DOHH2 (cell line): Measurements from ENCODE around the gene ADAM8.

Experiments
- H3F3A ChIP-seq: fragments of 200-600 bp; sonication (generic), shearing (Covaris generic); 2 replicates; pipeline ENCODE4 v1.6.0; 2016; ENCODE audit warnings: antibody characterized with exemption, mild to moderate bottlenecking; ENCODE audit not compliant: control insufficient read depth, insufficient read depth
- H3K27ac ChIP-seq: fragments of 200-600 bp; sonication (generic); 2 replicates; pipeline ENCODE4 v1.5.1; 2014; ENCODE audit warnings: low read depth, mild to moderate bottlenecking, low read length, moderate library complexity
- H3K27me3 ChIP-seq: fragments of 200-600 bp; sonication (generic); 2 replicates; pipeline ENCODE4 v1.6.1; 2014; ENCODE audit warnings: mild to moderate bottlenecking, low read length, mixed read lengths; ENCODE audit not compliant: control insufficient read depth
- H3K36me3 ChIP-seq: fragments of 200-600 bp; sonication (generic); 2 replicates; pipeline ENCODE4 v1.6.1; 2014; ENCODE audit warnings: mild to moderate bottlenecking, low read length, moderate library complexity, mixed read lengths; ENCODE audit not compliant: control insufficient read depth
- H3K4me1 ChIP-seq: fragments of 200-600 bp; sonication (generic); 2 replicates; pipeline ENCODE4 v1.6.1; 2014; ENCODE audit warnings: mild to moderate bottlenecking, low read length, mixed read lengths; ENCODE audit not compliant: control insufficient read depth
- H3K4me2 ChIP-seq: fragments of 200-600 bp; sonication (generic); 2 replicates; pipeline ENCODE4 v1.6.0; 2014; ENCODE audit warnings: mild to moderate bottlenecking, low read length, moderate library complexity
- H3K4me3 ChIP-seq: fragments of 200-600 bp; sonication (generic); 2 replicates; pipeline ENCODE4 v1.5.1; 2014; ENCODE audit warnings: mild to moderate bottlenecking, low read length, mixed read lengths
- H3K79me2 ChIP-seq: fragments of 200-600 bp; sonication (generic); 2 replicates; pipeline ENCODE4 v1.6.1; 2014; ENCODE audit warnings: mild to moderate bottlenecking, low read length, mixed read lengths; ENCODE audit not compliant: control insufficient read depth
- H3K9me2 ChIP-seq: fragments of 200-600 bp; sonication (generic); replicated peaks from 2 replicates; pipeline ENCODE4 v1.6.1; 2014; ENCODE audit warnings: mild to moderate bottlenecking, low read length, mixed read lengths; ENCODE audit not compliant: control insufficient read depth
- H3K9me3 ChIP-seq: fragments of 200-600 bp; sonication (generic); 2 replicates; pipeline ENCODE4 v1.6.1; 2014; ENCODE audit warnings: antibody characterized with exemption, low read length, mixed read lengths; ENCODE audit not compliant: control insufficient read depth, insufficient read depth
- H4K20me1 ChIP-seq: fragments of 200-600 bp; sonication (generic); 2 replicates; pipeline ENCODE4 v1.6.0; 2014; ENCODE audit warnings: low read depth, mild to moderate bottlenecking, antibody characterized with exemption, low read length, moderate library complexity; ENCODE audit not compliant: control insufficient read depth, insufficient read depth
- EZH2phosphoT487 ChIP-seq: fragments of 200-600 bp; sonication (generic); IDR thresholded peaks from 2 replicates; pipeline ENCODE4 v1.6.1; 2017; ENCODE audit warnings: borderline replicate concordance, mild to moderate bottlenecking, antibody characterized with exemption, low read length, moderate library complexity, mixed read lengths
- TF ChIP-seq, protein P1 (sequence below): fragments of 200-600 bp; sonication (generic); IDR thresholded peaks from one replicate; pipeline ENCODE4 v1.5.1; 2014; ENCODE audit warnings: antibody characterized with exemption, mild to moderate bottlenecking, low read depth, low read length; ENCODE audit not compliant: poor library complexity, severe bottlenecking

ADAM8 gene

DNA sequence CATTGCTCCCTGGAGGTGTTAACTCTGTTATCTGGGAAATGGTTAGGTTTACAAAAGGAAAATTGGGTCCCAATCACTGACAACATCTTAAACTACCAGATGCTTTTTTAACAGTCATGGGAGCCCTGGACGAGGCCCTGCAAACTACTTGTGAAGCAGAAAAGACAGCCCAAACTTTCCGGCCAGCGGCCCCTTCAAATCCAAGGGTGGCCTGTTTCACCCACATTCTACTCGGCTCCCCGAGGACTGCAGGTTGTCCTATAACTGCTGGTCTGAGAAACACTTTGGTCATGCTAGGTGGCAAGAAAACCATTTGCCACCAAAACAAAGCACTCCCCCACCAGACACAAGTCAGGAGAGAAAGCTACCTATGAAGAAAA lies 29.4 kb upstream of the ADAM8 start:
- no peak overlapping the region for H3K4me2 ChIP-seq
- H3K36me3 ChIP-seq, result peaks cover 25% of the 10 kb centered on the region
- H3K9me3 ChIP-seq, result no peaks in the 10 kb centered on the region
- H3K4me1 ChIP-seq, result peaks cover 15% of the 10 kb centered on the region
- H3K27ac ChIP-seq, result no peak overlapping the region
- no peaks in the 10 kb centered on the region for H3K9me2 ChIP-seq
- no peak for TF ChIP-seq EZH2phosphoT487
- TF ChIP-seq, protein P1, sequence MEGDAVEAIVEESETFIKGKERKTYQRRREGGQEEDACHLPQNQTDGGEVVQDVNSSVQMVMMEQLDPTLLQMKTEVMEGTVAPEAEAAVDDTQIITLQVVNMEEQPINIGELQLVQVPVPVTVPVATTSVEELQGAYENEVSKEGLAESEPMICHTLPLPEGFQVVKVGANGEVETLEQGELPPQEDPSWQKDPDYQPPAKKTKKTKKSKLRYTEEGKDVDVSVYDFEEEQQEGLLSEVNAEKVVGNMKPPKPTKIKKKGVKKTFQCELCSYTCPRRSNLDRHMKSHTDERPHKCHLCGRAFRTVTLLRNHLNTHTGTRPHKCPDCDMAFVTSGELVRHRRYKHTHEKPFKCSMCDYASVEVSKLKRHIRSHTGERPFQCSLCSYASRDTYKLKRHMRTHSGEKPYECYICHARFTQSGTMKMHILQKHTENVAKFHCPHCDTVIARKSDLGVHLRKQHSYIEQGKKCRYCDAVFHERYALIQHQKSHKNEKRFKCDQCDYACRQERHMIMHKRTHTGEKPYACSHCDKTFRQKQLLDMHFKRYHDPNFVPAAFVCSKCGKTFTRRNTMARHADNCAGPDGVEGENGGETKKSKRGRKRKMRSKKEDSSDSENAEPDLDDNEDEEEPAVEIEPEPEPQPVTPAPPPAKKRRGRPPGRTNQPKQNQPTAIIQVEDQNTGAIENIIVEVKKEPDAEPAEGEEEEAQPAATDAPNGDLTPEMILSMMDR, result no peak
- H3F3A ChIP-seq, result no peaks in the 10 kb centered on the region
- no peaks in the 10 kb centered on the region for H3K27me3 ChIP-seq
- peaks cover 29% of the 10 kb centered on the region for H4K20me1 ChIP-seq
- H3K4me3 ChIP-seq, result no peak overlapping the region
- H3K79me2 ChIP-seq, result peaks cover 66% of the 10 kb centered on the region

DNA sequence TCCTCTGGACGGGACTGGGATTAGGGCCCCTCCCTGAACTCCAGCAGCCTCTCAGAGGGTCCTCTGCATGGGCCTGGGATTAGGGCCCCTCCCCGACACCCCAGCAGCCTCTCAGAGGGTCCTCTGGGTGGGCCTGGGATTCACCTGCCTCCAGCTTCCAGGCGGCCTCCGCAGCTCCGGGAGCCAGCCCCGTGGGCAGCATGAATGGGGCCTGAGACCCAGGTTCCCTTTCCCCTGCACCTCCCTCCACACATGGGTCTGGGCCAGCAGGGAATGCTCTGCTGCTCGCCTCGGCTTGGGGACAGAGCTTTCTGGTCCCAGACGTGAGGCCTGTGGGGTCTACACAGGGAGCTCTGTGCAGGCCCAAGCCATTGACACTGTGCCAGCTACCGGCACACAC lies 26.5 kb upstream of the ADAM8 start:
- Histone ChIP-seq H3F3A (no peaks in the 10 kb centered on the region), H3K9me3 (no peaks in the 10 kb centered on the region), H3K4me3 (no peak overlapping the region), H3K27ac (no peak overlapping the region), H3K36me3 (peaks cover 31% of the 10 kb centered on the region), H3K79me2 (peaks cover 56% of the 10 kb centered on the region), H3K4me1 (peaks cover 9% of the 10 kb centered on the region), H3K9me2 (no peaks in the 10 kb centered on the region), H3K27me3 (no peaks in the 10 kb centered on the region), H4K20me1 (peaks cover 22% of the 10 kb centered on the region), H3K4me2 (no peak overlapping the region)
- TF ChIP-seq EZH2phosphoT487, result no peak
- TF ChIP-seq, protein P1, result no peak

DNA sequence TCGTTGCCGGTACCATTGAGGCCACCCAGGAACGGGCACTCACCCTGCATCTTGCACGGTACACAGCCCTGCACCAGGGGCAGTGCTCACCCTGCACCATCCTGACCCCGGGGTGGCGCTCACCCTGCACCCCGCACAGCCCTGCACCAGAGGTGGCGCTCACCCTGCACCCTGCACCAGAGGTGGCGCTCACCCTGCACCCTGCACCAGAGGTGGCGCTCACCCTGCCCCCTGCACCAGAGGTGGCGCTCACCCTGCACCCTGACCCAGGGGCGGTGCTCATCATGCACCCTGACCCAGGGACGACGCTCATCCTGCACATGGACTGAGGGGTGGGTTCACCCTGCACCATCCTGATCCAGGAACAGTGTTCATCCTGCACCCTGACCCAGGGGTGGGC lies 25.6 kb upstream of the ADAM8 start:
- Histone ChIP-seq H4K20me1 (peaks cover 19% of the 10 kb centered on the region), H3K27ac (no peak overlapping the region), H3K27me3 (no peaks in the 10 kb centered on the region), H3K36me3 (peaks cover 40% of the 10 kb centered on the region), H3F3A (no peaks in the 10 kb centered on the region), H3K79me2 (peaks cover 46% of the 10 kb centered on the region), H3K9me3 (no peaks in the 10 kb centered on the region), H3K9me2 (no peaks in the 10 kb centered on the region), H3K4me3 (no peak overlapping the region), H3K4me1 (peaks cover 5% of the 10 kb centered on the region), H3K4me2 (no peak overlapping the region)
- TF ChIP-seq, protein P1, result no peak
- no peak for TF ChIP-seq EZH2phosphoT487

- Histone ChIP-seq H3K4me3 (no peak overlapping the region), H3K36me3 (peaks cover 59% of the 10 kb centered on the region), H3K4me2 (no peak overlapping the region), H3K9me3 (no peaks in the 10 kb centered on the region), H4K20me1 (peaks cover 11% of the 10 kb centered on the region; the same call in 1 of the 2 replicates), H3K9me2 (no peaks in the 10 kb centered on the region), H3K4me1 (no peaks in the 10 kb centered on the region), H3K27me3 (no peaks in the 10 kb centered on the region), H3F3A (no peaks in the 10 kb centered on the region), H3K79me2 (peaks cover 22% of the 10 kb centered on the region), H3K27ac (no peak overlapping the region)
- TF ChIP-seq, protein P1, result no peak
- TF ChIP-seq EZH2phosphoT487, result no peak
Measured at GRCh38 chr10:133299738-133300137, 23.1 kb upstream of the ADAM8 start.
